H9 (cell line): ENCODE results near the gene TBC1D13. TPM values are rescaled to one million over a fixed set of nuclear protein-coding genes. Genes with fewer than 3 reads are reported as not detected.
A peak's percentile ranks its signal among the peaks of the same experiment; 100 is the strongest.

Source experiments
- DNase-seq: peaks from one replicate; pipeline ENCODE4 v3.0.0-alpha.2; 2017
- H2AFZ ChIP-seq: one replicate; pipeline ENCODE4 v1.6.1; 2013; ENCODE audit warnings: mild to moderate bottlenecking, low read length, control low read depth, moderate library complexity
- H2AK5ac ChIP-seq: 2 replicates; pipeline ENCODE4 v1.6.1; 2013; ENCODE audit warnings: low read length, control low read depth, mixed read lengths; ENCODE audit not compliant: insufficient read length
- H2BK120ac ChIP-seq: one replicate; pipeline ENCODE4 v1.6.1; 2013; ENCODE audit warnings: low read depth, mild to moderate bottlenecking, low read length, control low read depth, inconsistent platforms; ENCODE audit not compliant: poor library complexity, severe bottlenecking
- H2BK12ac ChIP-seq: 2 replicates; pipeline ENCODE4 v1.6.1; 2013; ENCODE audit warnings: low read length, control low read depth, mixed read lengths, low read depth; ENCODE audit not compliant: insufficient read length
- H2BK15ac ChIP-seq: 2 replicates; pipeline ENCODE4 v1.6.1; 2013; ENCODE audit warnings: low read depth, low read length, control low read depth
- H2BK20ac ChIP-seq: one replicate; pipeline ENCODE4 v1.6.1; 2013; ENCODE audit warnings: low read depth, mild to moderate bottlenecking, low read length, control low read depth, inconsistent platforms; ENCODE audit not compliant: poor library complexity, severe bottlenecking
- H2BK5ac ChIP-seq: 2 replicates; pipeline ENCODE4 v1.6.1; 2013; ENCODE audit warnings: low read length, control low read depth, mixed read lengths; ENCODE audit not compliant: insufficient read length
- H3K14ac ChIP-seq: 2 replicates; pipeline ENCODE4 v1.6.1; 2013; ENCODE audit warnings: low read length, control low read depth; ENCODE audit not compliant: insufficient read depth
- H3K18ac ChIP-seq: 2 replicates; pipeline ENCODE4 v1.6.1; 2013; ENCODE audit warnings: low read depth, mild to moderate bottlenecking, mixed read lengths, low read length, control low read depth; ENCODE audit not compliant: insufficient read length
- H3K23ac ChIP-seq: 2 replicates; pipeline ENCODE4 v1.6.1; 2013; ENCODE audit warnings: low read length, control low read depth, mixed read lengths, low read depth; ENCODE audit not compliant: insufficient read length
- H3K23me2 ChIP-seq: 2 replicates; pipeline ENCODE4 v1.6.1; 2013; ENCODE audit warnings: low read depth, mild to moderate bottlenecking, mixed read lengths, low read length, control low read depth; ENCODE audit not compliant: insufficient read length, poor library complexity, severe bottlenecking
- H3K27ac ChIP-seq: 2 replicates; pipeline ENCODE4 v1.5.1; 2013; ENCODE audit warnings: low read length, control low read depth, mixed read lengths, low read depth; ENCODE audit not compliant: insufficient read length
- H3K27me3 ChIP-seq: 2 replicates; pipeline ENCODE4 v1.6.1; 2013; ENCODE audit warnings: low read length, control low read depth, inconsistent platforms; ENCODE audit not compliant: insufficient read depth
- H3K4ac ChIP-seq: 2 replicates; pipeline ENCODE4 v1.6.1; 2013; ENCODE audit warnings: low read depth, mild to moderate bottlenecking, control low read depth, inconsistent platforms, low read length, moderate library complexity
- H3K4me1 ChIP-seq: 2 replicates; pipeline ENCODE4 v1.6.1; 2013; ENCODE audit warnings: low read length, control low read depth, inconsistent platforms; ENCODE audit not compliant: insufficient read depth
- H3K4me2 ChIP-seq: 2 replicates; pipeline ENCODE4 v1.6.1; 2013; ENCODE audit warnings: low read length, control low read depth, mixed read lengths; ENCODE audit not compliant: insufficient read length, insufficient read depth
- H3K56ac ChIP-seq: 2 replicates; pipeline ENCODE4 v1.6.1; 2013; ENCODE audit warnings: low read depth, mild to moderate bottlenecking, mixed read lengths, low read length, control low read depth; ENCODE audit not compliant: insufficient read length
- H3K79me1 ChIP-seq: 2 replicates; pipeline ENCODE4 v1.6.1; 2013; ENCODE audit warnings: low read depth, mild to moderate bottlenecking, moderate library complexity, low read length, control low read depth, inconsistent platforms; ENCODE audit not compliant: insufficient read depth, poor library complexity, severe bottlenecking
- H3K79me2 ChIP-seq: 2 replicates; pipeline ENCODE4 v1.6.1; 2013; ENCODE audit warnings: low read length, control low read depth, inconsistent platforms; ENCODE audit not compliant: insufficient read depth
- H3K9ac ChIP-seq: 2 replicates; pipeline ENCODE4 v1.6.1; 2013; ENCODE audit warnings: low read length, control low read depth, mixed read lengths; ENCODE audit not compliant: insufficient read length; ENCODE audit errors: extremely low read depth
- H3K9me3 ChIP-seq: one replicate; pipeline ENCODE4 v1.6.1; 2013; ENCODE audit warnings: low read depth, low read length, inconsistent platforms; ENCODE audit not compliant: control insufficient read depth
- H3T11ph ChIP-seq: one replicate; pipeline ENCODE4 v1.6.1; 2013; ENCODE audit warnings: mild to moderate bottlenecking, low read length, control low read depth, inconsistent platforms
- H4K20me1 ChIP-seq: one replicate; pipeline ENCODE4 v1.6.1; 2013; ENCODE audit not compliant: control insufficient read depth, insufficient read length, insufficient read depth
- H4K5ac ChIP-seq: 2 replicates; pipeline ENCODE4 v1.6.1; 2013; ENCODE audit warnings: low read depth, mild to moderate bottlenecking, mixed read lengths, low read length, control low read depth; ENCODE audit not compliant: insufficient read length
- H4K8ac ChIP-seq: replicated peaks from 2 replicates; pipeline ENCODE4 v1.6.1; 2013; ENCODE audit warnings: low read length, control low read depth, mixed read lengths, low read depth; ENCODE audit not compliant: insufficient read length
- H4K91ac ChIP-seq: 2 replicates; pipeline ENCODE4 v1.6.1; 2013; ENCODE audit warnings: low read depth, mild to moderate bottlenecking, moderate library complexity, mixed read lengths, low read length, control low read depth; ENCODE audit not compliant: insufficient read length
- H3K27ac Mint-ChIP-seq, 3 experiments: 2 replicates in 2 of 3; 3 replicates in 1 of 3; pipeline ENCODE4 v1.8.0; 2020 to 2021; ENCODE audit warnings: mixed read lengths in 3 of 3, mild to moderate bottlenecking in 1 of 3, moderate library complexity in 1 of 3
- H3K27me3 Mint-ChIP-seq: 2 replicates; pipeline ENCODE4 v1.8.0; 2021; ENCODE audit warnings: low read depth, mild to moderate bottlenecking, moderate library complexity, mixed read lengths
- H3K36me3 Mint-ChIP-seq, 3 experiments: 2 replicates in 2 of 3; 3 replicates in 1 of 3; pipeline ENCODE4 v1.8.0; 2020 to 2021; ENCODE audit warnings: low read depth in 3 of 3, mixed read lengths in 3 of 3; ENCODE audit not compliant: insufficient read depth in 1 of 3
- H3K4me1 Mint-ChIP-seq, 2 experiments: 2 replicates each; pipeline ENCODE4 v1.8.0; 2020; ENCODE audit warnings: mixed read lengths in 2 of 2
- H3K4me3 Mint-ChIP-seq, 2 experiments: 2 replicates in 1 of 2; 3 replicates in 1 of 2; pipeline ENCODE4 v1.8.0; 2020 to 2021; ENCODE audit warnings: mild to moderate bottlenecking in 2 of 2, mixed read lengths in 2 of 2, moderate library complexity in 1 of 2
- H3K9me3 Mint-ChIP-seq, 2 experiments: 2 replicates in 1 of 2; 3 replicates in 1 of 2; pipeline ENCODE4 v1.8.0; 2020; ENCODE audit warnings: mild to moderate bottlenecking in 2 of 2, mixed read lengths in 2 of 2, moderate library complexity in 1 of 2
- WGBS: extraction: QIAGEN DNeasy Blood & Tissue Kit; methylation state at CpG from one replicate; pipeline ENCODE4 v1.1.7; 2013; ENCODE audit warnings: missing lambda C conversion rate, low lambda C conversion rate, mixed read lengths; ENCODE audit not compliant: insufficient read length; ENCODE audit errors: extremely low coverage; 5-methylcytosine and 5-hydroxymethylcytosine counted together
- total RNA-seq: library from RNA; stranded (reverse); gene quantifications from 2 replicates; pipeline ENCODE4 v1.2.1, GENCODE V29; 2021
- TF ChIP-seq, protein P1 (sequence below): fragments of 200-600 bp; sonication (generic); conservative IDR thresholded peaks from 3 replicates; pipeline ENCODE4 v1.8.0; 2021; ENCODE audit warnings: antibody characterized with exemption, mild to moderate bottlenecking

The TBC1D13 gene
- total RNA-seq, 1 experiment from 2014 or later: 27.3 TPM

DNA sequence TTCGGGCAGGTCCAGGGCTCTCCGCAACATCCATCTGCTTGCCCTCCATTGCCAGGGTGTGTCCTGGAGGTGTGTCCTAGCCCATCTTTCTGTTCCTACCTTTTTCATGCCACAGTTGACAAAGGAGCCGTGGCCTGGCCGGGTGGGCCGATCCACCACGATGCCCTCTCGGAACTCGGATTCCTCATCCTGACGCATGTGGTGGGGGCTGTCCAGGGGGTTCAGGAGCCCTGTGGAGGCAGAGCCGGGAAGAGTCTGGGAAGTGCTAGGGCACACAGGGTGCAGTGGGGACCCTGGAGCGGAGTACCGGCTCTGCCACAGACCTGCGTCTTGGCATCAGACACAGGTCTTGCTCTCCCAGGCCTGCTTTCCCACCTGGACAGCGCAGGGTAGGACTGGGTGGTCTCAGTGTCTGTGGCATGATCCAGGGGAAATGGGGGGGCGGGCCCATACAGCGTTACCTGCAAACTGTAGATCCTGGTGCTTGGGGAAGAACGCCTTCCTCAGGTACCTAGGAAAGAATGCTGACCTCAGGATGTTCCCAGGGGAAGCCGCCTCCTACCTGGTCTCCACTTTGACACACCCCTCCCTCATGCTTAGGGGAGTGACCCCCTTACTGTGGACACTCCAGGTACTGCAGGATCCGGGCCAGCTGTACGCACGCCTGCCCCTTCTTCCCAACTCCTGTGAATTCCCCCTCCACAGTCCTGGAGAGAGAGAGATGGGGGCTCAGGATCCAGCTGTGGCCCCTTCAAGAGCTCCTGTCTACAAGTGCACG lies 39.1 kb downstream of the TBC1D13 start:
- H4K91ac ChIP-seq: no peak overlapping the region
- Mint-ChIP-seq H3K4me3 (no peak overlapping the region; a peak in 1 of 5 replicates), H3K27me3 (no peaks in the 10 kb centered on the region; the same call in 1 of the 2 replicates), H3K36me3 (peaks cover 37 to 77% (median 76%) of the 10 kb centered on the region in 3 experiments; a peak in 6 of 7 replicates), H3K27ac (no peak overlapping the region), H3K4me1 (peaks cover 6 to 10% of the 10 kb centered on the region in 2 experiments), H3K9me3 (no peaks in the 10 kb centered on the region)
- no peak overlapping the region for H3K9ac ChIP-seq
- no peak overlapping the region for H2BK12ac ChIP-seq
- H3K56ac ChIP-seq: no peak overlapping the region
- H2BK120ac ChIP-seq: no peak overlapping the region
- no peak overlapping the region for H3K18ac ChIP-seq
- no peak overlapping the region for H2BK5ac ChIP-seq
- no peak overlapping the region for H4K8ac ChIP-seq
- H4K5ac ChIP-seq: no peak overlapping the region
- no peak overlapping the region for H2BK20ac ChIP-seq
- no peaks in the 10 kb centered on the region for H3K27me3 ChIP-seq
- H2AK5ac ChIP-seq: no peak overlapping the region
- H4K20me1 ChIP-seq: no peaks in the 10 kb centered on the region
- peaks cover 8% of the 10 kb centered on the region for H3K23me2 ChIP-seq
- peaks cover 8% of the 10 kb centered on the region for H3K79me1 ChIP-seq
- H3K4me1 ChIP-seq: no peaks in the 10 kb centered on the region
- TF ChIP-seq, protein P1, sequence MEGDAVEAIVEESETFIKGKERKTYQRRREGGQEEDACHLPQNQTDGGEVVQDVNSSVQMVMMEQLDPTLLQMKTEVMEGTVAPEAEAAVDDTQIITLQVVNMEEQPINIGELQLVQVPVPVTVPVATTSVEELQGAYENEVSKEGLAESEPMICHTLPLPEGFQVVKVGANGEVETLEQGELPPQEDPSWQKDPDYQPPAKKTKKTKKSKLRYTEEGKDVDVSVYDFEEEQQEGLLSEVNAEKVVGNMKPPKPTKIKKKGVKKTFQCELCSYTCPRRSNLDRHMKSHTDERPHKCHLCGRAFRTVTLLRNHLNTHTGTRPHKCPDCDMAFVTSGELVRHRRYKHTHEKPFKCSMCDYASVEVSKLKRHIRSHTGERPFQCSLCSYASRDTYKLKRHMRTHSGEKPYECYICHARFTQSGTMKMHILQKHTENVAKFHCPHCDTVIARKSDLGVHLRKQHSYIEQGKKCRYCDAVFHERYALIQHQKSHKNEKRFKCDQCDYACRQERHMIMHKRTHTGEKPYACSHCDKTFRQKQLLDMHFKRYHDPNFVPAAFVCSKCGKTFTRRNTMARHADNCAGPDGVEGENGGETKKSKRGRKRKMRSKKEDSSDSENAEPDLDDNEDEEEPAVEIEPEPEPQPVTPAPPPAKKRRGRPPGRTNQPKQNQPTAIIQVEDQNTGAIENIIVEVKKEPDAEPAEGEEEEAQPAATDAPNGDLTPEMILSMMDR: peak; percentile 33; the same call in 2 of the 3 replicates
- no peak overlapping the region for H3K23ac ChIP-seq
- H3K79me2 ChIP-seq: peaks cover 3% of the 10 kb centered on the region; the same call in 1 of the 2 replicates
- WGBS: no CpG with 5 or more reads among the region's 22 CpGs
- DNase-seq: no peak
- no peak overlapping the region for H3K27ac ChIP-seq
- no peaks in the 10 kb centered on the region for H3K9me3 ChIP-seq
- no peak overlapping the region for H2AFZ ChIP-seq
- H2BK15ac ChIP-seq: no peak overlapping the region
- no peak overlapping the region for H3K14ac ChIP-seq
- H3K4ac ChIP-seq: no peak overlapping the region
- H3T11ph ChIP-seq: no peak overlapping the region
- no peak overlapping the region for H3K4me2 ChIP-seq
